ENCODE measurements around the gene ARHGEF28. TPM values are rescaled to one million over a fixed set of nuclear protein-coding genes. Genes with fewer than 3 reads are reported as not detected.

Gene ARHGEF28
- total RNA-seq, 2 donors from 2014 or later: 7.6 to 8.0 TPM

GRCh38 chr5:73967347-73967746, 341.4 kb downstream of the ARHGEF28 start:
- no peaks in the 10 kb centered on the region for H3K9me3 ChIP-seq
- H3K27ac ChIP-seq: no peak overlapping the region
- H3K4me3 ChIP-seq: no peak overlapping the region
- H3K9ac ChIP-seq (ENCODE audit: low read depth in 2 of 2, low read length in 2 of 2): no peak overlapping the region
- no peaks in the 10 kb centered on the region for H3K4me1 ChIP-seq
- no peaks in the 10 kb centered on the region for H3K27me3 ChIP-seq
- no peak for TF ChIP-seq CTCF (IDR thresholded peaks at IDR 0.05)
- no peak for DNase-seq
- intact Hi-C loops (cut with DNase I): no loop called here
- H3K36me3 ChIP-seq: no peaks in the 10 kb centered on the region

GRCh38 chr5:73968246-73968645, 342.2 kb downstream of the ARHGEF28 start:
- TF ChIP-seq CTCF (IDR thresholded peaks at IDR 0.05): no peak
- H3K9ac ChIP-seq (ENCODE audit: low read depth in 2 of 2, low read length in 2 of 2): no peak overlapping the region
- intact Hi-C loops (cut with DNase I): no loop called here
- H3K9me3 ChIP-seq: no peaks in the 10 kb centered on the region
- H3K4me3 ChIP-seq: no peak overlapping the region
- H3K4me1 ChIP-seq: no peaks in the 10 kb centered on the region
- no peaks in the 10 kb centered on the region for H3K36me3 ChIP-seq
- no peak for DNase-seq
- no peaks in the 10 kb centered on the region for H3K27me3 ChIP-seq
- H3K27ac ChIP-seq: no peak overlapping the region

GRCh38 chr5:73968729-73969128, 342.7 kb downstream of the ARHGEF28 start:
- intact Hi-C loops (cut with DNase I): no loop called here

DNA sequence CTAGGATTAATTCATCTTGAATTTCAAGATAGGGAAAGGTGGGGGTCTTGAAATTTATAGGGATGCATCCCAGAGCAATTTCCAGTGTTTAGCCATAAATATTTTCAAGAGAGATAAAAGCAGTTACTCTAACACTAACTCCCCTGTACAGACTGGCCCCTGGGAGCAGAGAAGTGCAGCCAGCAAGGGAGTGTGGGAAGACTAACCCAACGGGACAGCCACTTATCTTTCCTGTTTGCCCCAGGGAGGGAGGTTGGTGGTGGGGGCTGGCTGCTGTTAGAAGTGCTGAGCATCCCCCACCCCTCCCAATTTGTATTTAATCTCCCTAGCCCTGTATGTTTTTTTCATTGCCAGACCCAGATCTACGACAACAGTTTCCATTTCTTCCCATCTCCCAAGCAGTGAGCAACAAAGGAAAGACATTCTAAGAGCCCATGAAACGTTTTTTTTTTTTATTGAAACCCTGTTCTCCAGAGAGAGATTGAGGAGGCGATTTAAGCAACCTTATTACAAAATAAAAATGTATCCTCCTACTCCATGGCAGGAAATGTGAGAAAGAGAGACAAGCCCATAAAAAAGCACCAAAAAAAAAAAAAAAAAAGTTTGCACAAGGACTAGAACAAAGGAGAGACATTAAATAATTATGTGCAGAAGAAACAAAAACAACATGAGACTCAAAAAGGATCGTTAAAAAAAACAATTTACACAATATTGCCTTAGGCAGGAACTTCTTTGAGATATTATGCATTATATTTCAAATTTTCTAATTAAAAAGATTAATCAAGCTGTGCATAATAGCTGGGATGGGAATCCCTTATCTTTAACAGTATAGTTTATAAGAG, 343.4 kb downstream of the ARHGEF28 start:
- DNase-seq: no peak
- no peaks in the 10 kb centered on the region for H3K27me3 ChIP-seq
- H3K9ac ChIP-seq (ENCODE audit: low read depth in 2 of 2, low read length in 2 of 2): no peak overlapping the region
- intact Hi-C loops (cut with DNase I): no loop called here
- H3K4me1 ChIP-seq: no peaks in the 10 kb centered on the region
- H3K27ac ChIP-seq: no peak overlapping the region
- H3K4me3 ChIP-seq: no peak overlapping the region
- no peaks in the 10 kb centered on the region for H3K9me3 ChIP-seq
- no peaks in the 10 kb centered on the region for H3K36me3 ChIP-seq
- no peak for TF ChIP-seq CTCF (IDR thresholded peaks at IDR 0.05)

More at GRCh38 chr5:73968729-73969128, 342.7 kb downstream of the ARHGEF28 start:
- H3K27ac ChIP-seq: no peak overlapping the region
- no peak for TF ChIP-seq CTCF (IDR thresholded peaks at IDR 0.05)
- H3K27me3 ChIP-seq: no peaks in the 10 kb centered on the region
- no peak for DNase-seq
- no peak overlapping the region for H3K9ac ChIP-seq (ENCODE audit: low read depth in 2 of 2, low read length in 2 of 2)
- H3K4me3 ChIP-seq: no peak overlapping the region
- no peaks in the 10 kb centered on the region for H3K36me3 ChIP-seq
- H3K9me3 ChIP-seq: no peaks in the 10 kb centered on the region
- no peaks in the 10 kb centered on the region for H3K4me1 ChIP-seq

GRCh38 chr5:73971326-73971725, 345.3 kb downstream of the ARHGEF28 start:
- Histone ChIP-seq H3K27me3 (no peaks in the 10 kb centered on the region), H3K4me3 (no peak overlapping the region), H3K27ac (no peak overlapping the region), H3K9me3 (no peaks in the 10 kb centered on the region), H3K9ac (ENCODE audit: low read depth in 2 of 2, low read length in 2 of 2) (no peak overlapping the region), H3K36me3 (no peaks in the 10 kb centered on the region), H3K4me1 (no peaks in the 10 kb centered on the region)
- DNase-seq: no peak
- TF ChIP-seq CTCF (IDR thresholded peaks at IDR 0.05): no peak
- intact Hi-C loops (cut with DNase I): no loop called here

All from colonic mucosa (tissue), 4 donors.